T-helper 1 cell treated with Interleukin-12 subunit alpha and Interleukin-12 subunit beta and Interleukin-4 antibody, amounts not matched to agents 30 μg/mL and 1 μg/mL, for 36 hours (primary cell): ENCODE data around the gene RGPD5.
"Not testable (repeated sequence)": the region's sequence is repeated elsewhere in the genome, so short reads cannot be mapped to it uniquely, and the experiment has no call there.

ENCODE experiments used
- H3K27ac Mint-ChIP-seq: one replicate; pipeline ENCODE4 v1.8.0; 2021; ENCODE audit warnings: mild to moderate bottlenecking, mixed read lengths
- H3K27me3 Mint-ChIP-seq: one replicate; pipeline ENCODE4 v1.8.0; 2021; ENCODE audit warnings: low read depth, mixed read lengths
- H3K36me3 Mint-ChIP-seq: one replicate; pipeline ENCODE4 v1.8.0; 2021; ENCODE audit warnings: low read depth, mixed read lengths
- H3K4me1 Mint-ChIP-seq: one replicate; pipeline ENCODE4 v1.8.0; 2021; ENCODE audit warnings: low read depth, mixed read lengths
- H3K4me3 Mint-ChIP-seq: one replicate; pipeline ENCODE4 v1.8.0; 2021; ENCODE audit warnings: mild to moderate bottlenecking, moderate library complexity, mixed read lengths
- H3K9me3 Mint-ChIP-seq: one replicate; pipeline ENCODE4 v1.8.0; 2021; ENCODE audit warnings: mixed read lengths

Gene RGPD5

GRCh38 chr2:109871129-109871751 lies 77.1 kb downstream of the RGPD5 start:
- H3K9me3 Mint-ChIP-seq, H3K27ac Mint-ChIP-seq, H3K4me1 Mint-ChIP-seq, H3K27me3 Mint-ChIP-seq, H3K36me3 Mint-ChIP-seq, H3K4me3 Mint-ChIP-seq: not testable (repeated sequence)

- not testable (repeated sequence) for H3K36me3 Mint-ChIP-seq, H3K27me3 Mint-ChIP-seq, H3K27ac Mint-ChIP-seq, H3K9me3 Mint-ChIP-seq, H3K4me3 Mint-ChIP-seq, H3K4me1 Mint-ChIP-seq
These were observed 82.5 kb downstream of the RGPD5 start for GRCh38 chr2:109876625-109877024.

GRCh38 chr2:109882112-109882511 lies 88.0 kb downstream of the RGPD5 start:
- H3K4me3 Mint-ChIP-seq, H3K36me3 Mint-ChIP-seq, H3K4me1 Mint-ChIP-seq, H3K27ac Mint-ChIP-seq, H3K27me3 Mint-ChIP-seq, H3K9me3 Mint-ChIP-seq: not testable (repeated sequence)

- H3K4me3 Mint-ChIP-seq, H3K36me3 Mint-ChIP-seq, H3K4me1 Mint-ChIP-seq, H3K27ac Mint-ChIP-seq, H3K27me3 Mint-ChIP-seq, H3K9me3 Mint-ChIP-seq: not testable (repeated sequence)
These were observed 94.3 kb downstream of the RGPD5 start for GRCh38 chr2:109888414-109888813.

- H3K27me3 Mint-ChIP-seq, H3K4me3 Mint-ChIP-seq, H3K4me1 Mint-ChIP-seq, H3K27ac Mint-ChIP-seq, H3K9me3 Mint-ChIP-seq, H3K36me3 Mint-ChIP-seq: not testable (repeated sequence)
These were observed 95.8 kb downstream of the RGPD5 start for GRCh38 chr2:109889909-109890308.

- H3K36me3 Mint-ChIP-seq, H3K4me1 Mint-ChIP-seq: not testable (repeated sequence)
These were observed 96.9 kb downstream of the RGPD5 start for GRCh38 chr2:109891024-109891423.

GRCh38 chr2:109893736-109894135 lies 99.6 kb downstream of the RGPD5 start:
- H3K4me1 Mint-ChIP-seq, H3K4me3 Mint-ChIP-seq, H3K27me3 Mint-ChIP-seq, H3K36me3 Mint-ChIP-seq, H3K27ac Mint-ChIP-seq, H3K9me3 Mint-ChIP-seq: not testable (repeated sequence)

More at GRCh38 chr2:109891024-109891423, 96.9 kb downstream of the RGPD5 start:
- H3K27ac Mint-ChIP-seq, H3K9me3 Mint-ChIP-seq, H3K27me3 Mint-ChIP-seq, H3K4me3 Mint-ChIP-seq: not testable (repeated sequence)

- not testable (repeated sequence) for H3K9me3 Mint-ChIP-seq, H3K27me3 Mint-ChIP-seq, H3K4me1 Mint-ChIP-seq, H3K36me3 Mint-ChIP-seq, H3K4me3 Mint-ChIP-seq, H3K27ac Mint-ChIP-seq
These were observed 100.0 kb downstream of the RGPD5 start for GRCh38 chr2:109894141-109894540.

GRCh38 chr2:109895090-109895869 lies 101.2 kb downstream of the RGPD5 start:
- not testable (repeated sequence) for H3K36me3 Mint-ChIP-seq, H3K27ac Mint-ChIP-seq, H3K9me3 Mint-ChIP-seq, H3K27me3 Mint-ChIP-seq, H3K4me3 Mint-ChIP-seq, H3K4me1 Mint-ChIP-seq

GRCh38 chr2:109896212-109896611 lies 102.1 kb downstream of the RGPD5 start:
- H3K9me3 Mint-ChIP-seq, H3K4me3 Mint-ChIP-seq, H3K36me3 Mint-ChIP-seq, H3K4me1 Mint-ChIP-seq, H3K27ac Mint-ChIP-seq, H3K27me3 Mint-ChIP-seq: not testable (repeated sequence)

GRCh38 chr2:109897769-109898461 lies 103.8 kb downstream of the RGPD5 start:
- H3K4me1 Mint-ChIP-seq, H3K27me3 Mint-ChIP-seq, H3K36me3 Mint-ChIP-seq, H3K9me3 Mint-ChIP-seq, H3K27ac Mint-ChIP-seq, H3K4me3 Mint-ChIP-seq: not testable (repeated sequence)

GRCh38 chr2:109898462-109899336 lies 104.6 kb downstream of the RGPD5 start, which contains the start of gene LIMS3:
LIMS3 (plus strand) TSS chr2:109898688; CDS start chr2:109898729, 41 bp downstream.
- H3K36me3 Mint-ChIP-seq, H3K4me3 Mint-ChIP-seq, H3K9me3 Mint-ChIP-seq, H3K27me3 Mint-ChIP-seq, H3K27ac Mint-ChIP-seq, H3K4me1 Mint-ChIP-seq: not testable (repeated sequence)

GRCh38 chr2:109905796-109906195 lies 111.7 kb downstream of the RGPD5 start:
- H3K27me3 Mint-ChIP-seq, H3K9me3 Mint-ChIP-seq, H3K4me1 Mint-ChIP-seq, H3K36me3 Mint-ChIP-seq, H3K27ac Mint-ChIP-seq, H3K4me3 Mint-ChIP-seq: not testable (repeated sequence)
